Tibial artery (tissue), 4 donors: ENCODE measurements around the gene PLD5.

ENCODE experiments used
- DNase-seq, 2 donors: peaks; one replicate each; pipeline ENCODE4 v3.0.0-alpha.2; 2019
- H3K27ac ChIP-seq, 2 donors: fragments of 200-600 bp; sonication (generic) in 1 of 2; 1 replicate in 1 of 2; 2 replicates in 1 of 2; pipeline ENCODE4 v1.5.1; 2018 to 2019; ENCODE audit warnings: mild to moderate bottlenecking in 1 of 2
- H3K27me3 ChIP-seq, 2 donors: fragments of 200-600 bp; sonication (generic) in 1 of 2; one replicate each; pipeline versions ENCODE4 v1.5.1 to v1.6.0; 2016 to 2019
- H3K36me3 ChIP-seq, 3 donors: fragments of 200-600 bp; sonication (generic) in 2 of 3; one replicate each; pipeline ENCODE4 v1.5.1; 2016 to 2019; ENCODE audit warnings: mild to moderate bottlenecking in 2 of 3
- H3K4me1 ChIP-seq, 4 donors: fragments of 200-600 bp; sonication (generic) in 2 of 4; 1 replicate in 3 of 4; 2 replicates in 1 of 4; pipeline ENCODE4 v1.5.1; 2016 to 2019
- H3K4me3 ChIP-seq, 2 donors: fragments of 200-600 bp; sonication (generic) in 1 of 2; 1 replicate in 1 of 2; 2 replicates in 1 of 2; pipeline ENCODE4 v1.5.1; 2018 to 2019; ENCODE audit warnings: mild to moderate bottlenecking in 2 of 2
- H3K9me3 ChIP-seq, 3 donors: fragments of 200-600 bp; sonication (generic) in 1 of 3; one replicate each; pipeline ENCODE4 v1.5.1; 2016 to 2019
- intact Hi-C: fragments of 100-400 bp; cut with DNase I; formaldehyde crosslinking; loops from one replicate; pipeline ENCODE4 v1.15.0; 2023; ENCODE audit warnings: low total_unique reads
- TF ChIP-seq, protein P1 (sequence below), 2 experiments: fragments of 200-600 bp in 1 of 2; fragments of 450-650 bp in 1 of 2; IDR thresholded peaks; one replicate each; pipeline ENCODE4 v1.5.1; 2017 to 2019; ENCODE audit warnings: antibody characterized with exemption in 2 of 2, mild to moderate bottlenecking in 1 of 2, moderate library complexity in 1 of 2

Gene PLD5

DNA sequence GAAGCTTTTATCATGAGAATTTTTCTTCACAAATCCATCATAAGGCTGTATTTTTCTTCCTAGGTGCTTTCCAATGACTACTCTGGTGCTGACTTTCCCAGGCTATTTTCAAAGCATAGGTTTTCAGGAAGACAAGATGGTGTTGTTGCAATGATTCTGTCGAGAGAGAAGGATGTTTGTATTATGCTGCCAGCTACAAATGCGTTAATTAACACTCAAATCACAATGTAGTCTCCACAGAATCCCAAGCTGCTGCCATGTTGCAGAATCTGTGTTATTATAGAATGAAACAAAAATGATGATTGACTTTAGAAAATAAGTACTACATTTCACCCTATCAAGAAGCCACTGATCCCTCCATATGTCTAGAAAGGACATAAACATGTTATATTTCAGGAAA, 346.1 kb downstream of the PLD5 start:
- no peak overlapping the region for H3K27ac ChIP-seq
- H3K4me3 ChIP-seq: no peak overlapping the region
- no peaks in the 10 kb centered on the region for H3K36me3 ChIP-seq
- TF ChIP-seq, protein P1, sequence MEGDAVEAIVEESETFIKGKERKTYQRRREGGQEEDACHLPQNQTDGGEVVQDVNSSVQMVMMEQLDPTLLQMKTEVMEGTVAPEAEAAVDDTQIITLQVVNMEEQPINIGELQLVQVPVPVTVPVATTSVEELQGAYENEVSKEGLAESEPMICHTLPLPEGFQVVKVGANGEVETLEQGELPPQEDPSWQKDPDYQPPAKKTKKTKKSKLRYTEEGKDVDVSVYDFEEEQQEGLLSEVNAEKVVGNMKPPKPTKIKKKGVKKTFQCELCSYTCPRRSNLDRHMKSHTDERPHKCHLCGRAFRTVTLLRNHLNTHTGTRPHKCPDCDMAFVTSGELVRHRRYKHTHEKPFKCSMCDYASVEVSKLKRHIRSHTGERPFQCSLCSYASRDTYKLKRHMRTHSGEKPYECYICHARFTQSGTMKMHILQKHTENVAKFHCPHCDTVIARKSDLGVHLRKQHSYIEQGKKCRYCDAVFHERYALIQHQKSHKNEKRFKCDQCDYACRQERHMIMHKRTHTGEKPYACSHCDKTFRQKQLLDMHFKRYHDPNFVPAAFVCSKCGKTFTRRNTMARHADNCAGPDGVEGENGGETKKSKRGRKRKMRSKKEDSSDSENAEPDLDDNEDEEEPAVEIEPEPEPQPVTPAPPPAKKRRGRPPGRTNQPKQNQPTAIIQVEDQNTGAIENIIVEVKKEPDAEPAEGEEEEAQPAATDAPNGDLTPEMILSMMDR (IDR thresholded peaks at IDR 0.05): no peak
- DNase-seq: no peak
- intact Hi-C loops: no loop called here
- peaks cover 0 to 8% (median 0%) of the 10 kb centered on the region in 3 donors for H3K9me3 ChIP-seq
- H3K4me1 ChIP-seq: no peaks in the 10 kb centered on the region
- H3K27me3 ChIP-seq: no peaks in the 10 kb centered on the region

DNA sequence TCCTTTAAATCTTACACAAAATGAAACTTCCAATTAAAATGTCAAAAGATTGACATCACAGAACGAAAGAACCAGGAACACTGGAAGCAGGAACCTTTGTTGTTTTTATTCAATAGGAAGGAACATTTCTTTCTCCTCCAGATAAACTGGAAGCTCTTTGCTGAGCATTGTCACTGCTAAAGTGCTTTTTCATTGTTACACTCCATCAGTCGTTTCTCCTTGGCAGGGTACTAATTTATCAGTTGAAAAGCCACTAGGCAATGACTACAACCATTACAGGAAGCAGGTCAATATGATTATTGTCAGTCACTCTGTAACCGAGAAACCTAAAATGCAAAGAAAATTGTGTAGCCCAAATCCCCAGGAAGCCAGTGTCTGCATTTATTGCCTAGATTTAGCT, 362.4 kb downstream of the PLD5 start:
- Histone ChIP-seq H3K4me3 (no peak overlapping the region), H3K4me1 (no peaks in the 10 kb centered on the region), H3K9me3 (peaks cover 0 to 9% (median 4%) of the 10 kb centered on the region in 3 donors), H3K36me3 (peaks cover 0 to 10% (median 0%) of the 10 kb centered on the region in 3 donors), H3K27ac (no peak overlapping the region), H3K27me3 (no peaks in the 10 kb centered on the region)
- intact Hi-C loops: no loop called here
- DNase-seq: no peak
- TF ChIP-seq, protein P1 (IDR thresholded peaks at IDR 0.05): no peak

DNA sequence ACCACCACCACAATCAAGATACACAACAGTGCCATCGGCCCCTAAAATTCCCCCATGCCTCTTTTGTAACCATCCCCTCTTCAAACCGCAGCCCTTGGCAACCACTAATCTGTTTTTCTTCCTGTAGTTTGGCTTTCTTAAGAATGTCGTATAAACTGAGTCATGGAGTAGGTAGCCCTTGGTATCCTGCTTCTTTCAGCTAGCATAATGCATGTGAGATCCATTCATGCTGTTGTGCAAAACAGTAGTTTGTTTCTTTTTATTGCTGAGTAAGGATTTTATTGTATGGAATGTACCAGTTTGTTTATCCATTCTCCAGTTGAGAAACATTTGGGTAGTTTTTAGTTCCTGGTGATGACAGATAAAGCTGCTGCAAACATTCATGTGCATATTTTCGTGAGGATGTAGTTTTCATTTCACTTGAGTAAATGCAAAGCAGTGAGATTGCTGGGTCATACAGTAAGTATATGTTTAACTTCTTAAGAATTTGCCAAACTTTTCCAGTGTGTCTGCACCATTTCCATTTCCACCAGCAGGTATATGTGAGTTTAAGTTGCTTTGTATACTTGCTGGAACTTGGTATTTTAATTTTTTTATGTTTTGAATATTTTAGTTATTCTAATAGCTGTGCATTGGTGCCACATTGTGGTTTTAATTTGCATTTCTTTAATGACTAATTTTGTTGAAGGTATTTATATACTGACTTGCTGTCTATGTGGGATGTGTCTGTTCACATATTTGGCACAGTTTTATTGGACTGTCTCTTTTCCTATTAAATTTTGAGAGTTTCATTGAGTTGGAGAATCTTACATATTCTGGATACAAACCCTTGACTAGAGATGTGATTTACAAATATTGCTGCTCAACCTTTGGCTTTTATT, 377.2 kb downstream of the PLD5 start:
- Histone ChIP-seq H3K36me3 (no peaks in the 10 kb centered on the region), H3K9me3 (peaks cover 0 to 22% (median 0%) of the 10 kb centered on the region in 3 donors), H3K4me3 (no peak overlapping the region), H3K27ac (no peak overlapping the region), H3K4me1 (no peaks in the 10 kb centered on the region), H3K27me3 (no peaks in the 10 kb centered on the region)
- intact Hi-C loops: no loop called here
- TF ChIP-seq, protein P1 (IDR thresholded peaks at IDR 0.05): no peak
- no peak for DNase-seq

DNA sequence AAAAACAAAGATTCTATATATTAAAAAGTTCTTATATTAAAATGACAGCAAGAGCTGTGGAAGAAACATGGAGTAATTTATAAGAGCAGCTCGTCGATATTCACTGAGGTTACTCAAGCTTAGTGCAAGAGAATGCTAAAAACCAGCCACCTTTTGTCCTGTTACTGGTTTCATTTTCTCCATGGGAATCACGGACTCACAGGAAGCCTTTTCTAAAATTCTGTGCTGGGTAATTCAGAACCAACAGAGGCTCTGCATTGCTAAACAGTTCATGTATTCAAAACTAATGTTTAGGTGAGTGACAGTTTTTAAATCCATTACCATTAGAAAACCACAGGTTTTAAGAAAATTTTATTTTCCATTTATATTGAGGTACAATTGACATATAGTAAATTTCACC, 377.8 kb downstream of the PLD5 start:
- intact Hi-C loops: no loop called here
- Histone ChIP-seq H3K4me1 (no peaks in the 10 kb centered on the region), H3K36me3 (no peaks in the 10 kb centered on the region), H3K27ac (no peak overlapping the region), H3K9me3 (peaks cover 0 to 22% (median 0%) of the 10 kb centered on the region in 3 donors), H3K27me3 (no peaks in the 10 kb centered on the region), H3K4me3 (no peak overlapping the region)
- TF ChIP-seq, protein P1 (IDR thresholded peaks at IDR 0.05): no peak
- DNase-seq: no peak

DNA sequence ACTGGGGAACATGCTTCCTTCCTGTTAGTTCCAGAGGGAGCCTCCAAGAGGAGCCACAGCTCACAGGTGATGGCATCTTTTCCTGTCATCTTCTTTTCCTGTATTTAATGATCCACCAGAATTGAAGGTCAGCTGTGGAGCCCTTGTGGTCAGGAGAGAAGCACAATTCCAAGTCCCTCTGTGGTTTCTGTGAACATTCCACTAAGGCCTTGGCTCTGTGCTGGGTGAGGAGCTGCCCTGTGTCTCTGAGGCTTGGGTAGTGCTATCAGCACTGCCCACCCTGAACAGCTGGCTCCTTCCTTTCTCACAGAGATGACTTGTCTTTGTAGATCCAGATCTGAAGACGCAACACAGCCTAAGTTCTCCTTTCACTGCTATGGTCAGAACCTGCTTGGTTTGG, 383.7 kb downstream of the PLD5 start:
- Histone ChIP-seq H3K4me3 (no peak overlapping the region), H3K9me3 (no peaks in the 10 kb centered on the region), H3K4me1 (no peaks in the 10 kb centered on the region), H3K27ac (no peak overlapping the region), H3K36me3 (no peaks in the 10 kb centered on the region), H3K27me3 (no peaks in the 10 kb centered on the region)
- intact Hi-C loops: no loop called here
- DNase-seq: no peak
- TF ChIP-seq, protein P1 (IDR thresholded peaks at IDR 0.05): no peak
